Endothelial cell of umbilical vein (primary cell): ENCODE measurements around the gene LENG9. TPM values are rescaled to one million over a fixed set of nuclear protein-coding genes. Genes with fewer than 3 reads are reported as not detected.

Experiments
- BruUV-seq: library from RNA; stranded (reverse); fragments of 400-500 nt; replicated peaks from 2 replicates; lab custom pipeline; 2021; lab: Mats Ljungman, UMichigan
- CTCF ChIA-PET: fragments of 300-600, 350-600 bp; sonication (Branson Sonifier 250); formaldehyde crosslinking; loops from one replicate; lab custom pipeline; 2021; ENCODE audit warnings: antibody characterized with exemption, inconsistent platforms; lab: Charles Lee
- POLR2A ChIA-PET: fragments of 300-600, 350-600 bp; sonication (Branson Sonifier 250); formaldehyde crosslinking; loops from one replicate; lab custom pipeline; 2021; ENCODE audit warnings: antibody characterized with exemption, inconsistent platforms; lab: Charles Lee
- DNase-seq: peaks from one replicate; pipeline ENCODE4 v3.0.0-alpha.2; 2011; ENCODE audit warnings: low read depth, low spot score
- FAIRE-seq: peaks from 2 replicates; lab custom pipeline; 2011; peaks lifted over from hg19 to GRCh38; lab: Jason Lieb, UNC
- H2AFZ ChIP-seq: 2 replicates; pipeline ENCODE4 v1.6.0; 2012; ENCODE audit warnings: low read depth, low read length, control low read depth, inconsistent platforms
- H3K27ac ChIP-seq: 2 replicates; pipeline ENCODE4 v1.5.1; 2011; ENCODE audit warnings: low read depth, mild to moderate bottlenecking, control low read depth, low read length, moderate library complexity; ENCODE audit not compliant: insufficient read depth
- H3K27me3 ChIP-seq, 2 experiments: 2 replicates each; pipeline versions ENCODE4 v1.6.0 to v1.6.1; 2011; ENCODE audit warnings: low read length in 2 of 2, mixed read lengths in 1 of 2; ENCODE audit not compliant: control insufficient read depth in 2 of 2, insufficient read depth in 2 of 2
- H3K36me3 ChIP-seq, 2 experiments: 2 replicates in 1 of 2; 3 replicates in 1 of 2; pipeline ENCODE4 v1.5.1; 2011; ENCODE audit warnings: low read length in 2 of 2, mild to moderate bottlenecking in 1 of 2, moderate library complexity in 1 of 2; ENCODE audit not compliant: control insufficient read depth in 2 of 2, insufficient read depth in 2 of 2; ENCODE audit errors: extremely low read depth in 1 of 2
- H3K4me1 ChIP-seq: 3 replicates; pipeline ENCODE4 v1.5.1; 2011; ENCODE audit warnings: mild to moderate bottlenecking, low read length; ENCODE audit not compliant: control insufficient read depth, insufficient read depth; ENCODE audit errors: extremely low read depth
- H3K4me2 ChIP-seq: 2 replicates; pipeline ENCODE4 v1.6.1; 2011; ENCODE audit warnings: low read length, control low read depth, mixed read lengths; ENCODE audit not compliant: insufficient read depth
- H3K4me3 ChIP-seq, 3 experiments: fragments of 200-600 bp in 1 of 3; sonication (generic), shearing (Covaris generic) in 1 of 3; replicated peaks in 1 of 3; 2 replicates each; pipeline ENCODE4 v1.5.1; 2011 to 2016; ENCODE audit warnings: control low read depth in 3 of 3, low read length in 3 of 3, mild to moderate bottlenecking in 2 of 3, inconsistent platforms in 1 of 3, low read depth in 1 of 3, moderate library complexity in 1 of 3; ENCODE audit not compliant: insufficient read depth in 1 of 3
- H3K79me2 ChIP-seq: 2 replicates; pipeline ENCODE4 v1.6.0; 2012; ENCODE audit warnings: low read length, inconsistent platforms; ENCODE audit not compliant: control insufficient read depth, insufficient read depth
- H3K9ac ChIP-seq: replicated peaks from 2 replicates; pipeline ENCODE3; 2011; ENCODE audit warnings: low read length, control low read depth; ENCODE audit not compliant: insufficient read depth; ENCODE audit errors: extremely low read depth
- H3K9me1 ChIP-seq: replicated peaks from 3 replicates; pipeline ENCODE4 v1.6.0; 2011; ENCODE audit warnings: mild to moderate bottlenecking, low read length; ENCODE audit not compliant: control insufficient read depth, insufficient read depth; ENCODE audit errors: extremely low read depth
- H3K9me3 ChIP-seq: replicated peaks from 2 replicates; pipeline ENCODE4 v1.5.1; 2012; ENCODE audit warnings: low read length, inconsistent platforms; ENCODE audit not compliant: control insufficient read depth, insufficient read depth
- H4K20me1 ChIP-seq: replicated peaks from 2 replicates; pipeline ENCODE3; 2011; ENCODE audit warnings: mild to moderate bottlenecking, low read length; ENCODE audit not compliant: control insufficient read depth, insufficient read depth; ENCODE audit errors: extremely low read depth
- CTCF ChIP-seq, 2 donors: IDR thresholded peaks; 1 replicate in 1 of 2; 2 replicates in 1 of 2; pipeline ENCODE4 v1.5.1; 2011; ENCODE audit warnings: low read length in 2 of 2, mild to moderate bottlenecking in 2 of 2, moderate library complexity in 2 of 2, control low read depth in 1 of 2, inconsistent platforms in 1 of 2, low read depth in 1 of 2; ENCODE audit not compliant: insufficient read depth in 1 of 2; ENCODE audit errors: extremely low read depth in 1 of 2
- EZH2 ChIP-seq: IDR thresholded peaks from 2 replicates; pipeline ENCODE4 v1.6.1; 2012; ENCODE audit warnings: borderline replicate concordance, low read depth, mild to moderate bottlenecking, moderate library complexity, low read length, inconsistent platforms; ENCODE audit not compliant: severe bottlenecking
- FOS ChIP-seq: IDR thresholded peaks from 2 replicates; pipeline ENCODE4 v1.6.1; 2011; ENCODE audit warnings: mild to moderate bottlenecking, low read length, moderate library complexity, borderline replicate concordance; ENCODE audit not compliant: insufficient read depth
- GATA2 ChIP-seq: IDR thresholded peaks from 2 replicates; pipeline ENCODE4 v1.7.0; 2011; ENCODE audit warnings: low read depth, mild to moderate bottlenecking, moderate library complexity, mixed read lengths, low read length; ENCODE audit not compliant: insufficient read length, insufficient read depth
- JUN ChIP-seq: IDR thresholded peaks from 2 replicates; pipeline ENCODE4 v1.6.1; 2011; ENCODE audit warnings: borderline replicate concordance, low read depth; ENCODE audit not compliant: insufficient read length, insufficient read depth
- MAX ChIP-seq: IDR thresholded peaks from 2 replicates; pipeline ENCODE4 v1.6.1; 2011; ENCODE audit not compliant: insufficient read depth, insufficient read length
- MYC ChIP-seq: IDR thresholded peaks from one replicate; pipeline ENCODE4 v1.6.1; 2011; ENCODE audit warnings: mild to moderate bottlenecking, low read depth, low read length
- POLR2A ChIP-seq: IDR thresholded peaks from 2 replicates; pipeline ENCODE4 v1.6.1; 2012; ENCODE audit warnings: low read depth, mild to moderate bottlenecking, control low read depth, low read length
- POLR2AphosphoS5 ChIP-seq: IDR thresholded peaks from 2 replicates; pipeline ENCODE4 v1.6.1; 2012; ENCODE audit warnings: low read depth, mild to moderate bottlenecking, control low read depth, low read length, moderate library complexity; ENCODE audit not compliant: insufficient read depth
- dilution Hi-C: fragments of 300-500 bp; cut with MboI; formaldehyde crosslinking; loops from one replicate; pipeline ENCODE4 v1.15.0; 2019; ENCODE audit warnings: low sequenced_read_pairs; ENCODE audit not compliant: extremely low pct_ligation_motif_present
- intact Hi-C: fragments of 100-400 bp; cut with micrococcal nuclease; formaldehyde crosslinking; loops from one replicate; pipeline ENCODE4 v1.10.0; 2022
- polyA plus RNA-seq, 4 experiments: library from polyadenylated mRNA; depleted of rRNA in 3 of 4; stranded (reverse) in 3 of 4; unstranded in 1 of 4; fragments of >200 nt; gene quantifications; 2 replicates each; pipeline versions ENCODE4 v1.2.1 to v1.2.3, GENCODE V29; 2011 to 2012; ENCODE audit warnings: missing spikeins in 1 of 4
- total RNA-seq: library from RNA; stranded (reverse); gene quantifications from 2 replicates; pipeline ENCODE4 v1.2.3, GENCODE V29; 2021

The LENG9 gene
- total and polyA plus RNA-seq, 2 donors (not counting 3 experiments of a cell fraction or from before 2014, with no cell fraction given) = 0.97 to 2.8 TPM

GRCh38 chr19:54485851-54486250 is 22.3 kb upstream of the LENG9 start:
- DNase-seq = no peak
- intact Hi-C loops = no loop called here

More at GRCh38 chr19:54485851-54486250, 22.3 kb upstream of the LENG9 start:
- TF ChIP-seq GATA2 (no peak), POLR2A (no peak), CTCF (IDR thresholded peaks at IDR 0.05; ENCODE audit: extremely low read depth in 1 of 2, insufficient read depth in 1 of 2, low read depth in 1 of 2, low read length in 2 of 2) (no peak), EZH2 (no peak), POLR2AphosphoS5 (no peak), MAX (no peak), FOS (no peak), MYC (no peak), JUN (no peak)
- H3K4me1 ChIP-seq = no peaks in the 10 kb centered on the region
- ChIA-PET CTCF (no interaction called here), POLR2A (no interaction called here)
- no peaks in the 10 kb centered on the region for H3K9me1 ChIP-seq
- H3K36me3 ChIP-seq = no peaks in the 10 kb centered on the region
- H3K27me3 ChIP-seq = no peaks in the 10 kb centered on the region
- H4K20me1 ChIP-seq = no peaks in the 10 kb centered on the region
- no peak overlapping the region for H2AFZ ChIP-seq
- H3K79me2 ChIP-seq = no peaks in the 10 kb centered on the region
- no peak overlapping the region for H3K4me2 ChIP-seq
- dilution Hi-C loops = no loop called here
- H3K9me3 ChIP-seq = no peaks in the 10 kb centered on the region
- no TSS peak for BruUV-seq
- H3K27ac ChIP-seq = no peak overlapping the region
- FAIRE-seq = no peak
- no peak overlapping the region for H3K4me3 ChIP-seq
- H3K9ac ChIP-seq = no peak overlapping the region
